DND-41 (cell line): ENCODE data around the gene LYZ.

ENCODE experiments used
- ATAC-seq: fragments of 200-7000 bp; cut with Tn5 transposase; 3 replicates; pipeline ENCODE4 v1.9.1; 2021; ENCODE audit warnings: low read depth; ENCODE audit not compliant: insufficient read depth
- DNase-seq: peaks from one replicate; pipeline ENCODE4 v3.0.0-alpha.2; 2020
- H2AFZ ChIP-seq: 2 replicates; pipeline ENCODE4 v1.6.0; 2012; ENCODE audit warnings: low read depth, low read length
- H3K27ac ChIP-seq: 2 replicates; pipeline ENCODE4 v1.5.1; 2012; ENCODE audit warnings: low read length, inconsistent platforms
- H3K27me3 ChIP-seq: fragments of 200-600 bp; sonication (generic); 2 replicates; pipeline ENCODE4 v1.6.0; 2012; ENCODE audit warnings: low read length, mild to moderate bottlenecking, inconsistent platforms; ENCODE audit not compliant: insufficient read depth, poor library complexity
- H3K36me3 ChIP-seq: 2 replicates; pipeline ENCODE4 v1.5.1; 2012; ENCODE audit warnings: low read length, inconsistent platforms; ENCODE audit not compliant: insufficient read depth
- H3K4me1 ChIP-seq: 2 replicates; pipeline ENCODE4 v1.5.1; 2012; ENCODE audit warnings: mild to moderate bottlenecking, low read length; ENCODE audit not compliant: insufficient read depth
- H3K4me2 ChIP-seq: 2 replicates; pipeline ENCODE4 v1.6.0; 2012; ENCODE audit warnings: mild to moderate bottlenecking, moderate library complexity, low read length, inconsistent platforms; ENCODE audit not compliant: insufficient read depth
- H3K4me3 ChIP-seq, 2 experiments: fragments of 200-600 bp in 1 of 2; shearing (Covaris generic) in 1 of 2; 2 replicates each; pipeline ENCODE4 v1.5.1; 2012 to 2016; ENCODE audit warnings: inconsistent platforms in 2 of 2, low read length in 2 of 2, mild to moderate bottlenecking in 2 of 2, low read depth in 1 of 2, moderate library complexity in 1 of 2
- H3K79me2 ChIP-seq: 2 replicates; pipeline ENCODE4 v1.6.0; 2012; ENCODE audit warnings: low read length, inconsistent platforms; ENCODE audit not compliant: insufficient read depth
- H3K9ac ChIP-seq: 2 replicates; pipeline ENCODE4 v1.6.0; 2012; ENCODE audit warnings: low read depth, mild to moderate bottlenecking, inconsistent platforms, low read length, moderate library complexity
- H3K9me3 ChIP-seq: 2 replicates; pipeline ENCODE4 v1.5.1; 2012; ENCODE audit warnings: low read length, moderate library complexity, mild to moderate bottlenecking, inconsistent platforms; ENCODE audit not compliant: insufficient read depth, severe bottlenecking
- H4K20me1 ChIP-seq: 2 replicates; pipeline ENCODE4 v1.6.0; 2012; ENCODE audit warnings: low read length; ENCODE audit not compliant: insufficient read depth
- CTCF ChIP-seq: IDR thresholded peaks from 2 replicates; pipeline ENCODE4 v1.5.1; 2012; ENCODE audit warnings: borderline replicate concordance, low read length, moderate library complexity, mild to moderate bottlenecking; ENCODE audit not compliant: poor library complexity, severe bottlenecking; ENCODE audit errors: extremely low read depth
- EZH2 ChIP-seq: IDR thresholded peaks from 3 replicates; pipeline ENCODE4 v1.6.1; 2012; ENCODE audit warnings: borderline replicate concordance, low read depth, mild to moderate bottlenecking, moderate library complexity, low read length, inconsistent platforms; ENCODE audit not compliant: severe bottlenecking

LYZ gene

GRCh38 chr12:69368171-69368570 is 20.0 kb downstream of the LYZ start:
- TF ChIP-seq CTCF, result no peak
- no peak for TF ChIP-seq EZH2
- H3K4me3 ChIP-seq, result no peak overlapping the region
- ATAC-seq (no peak), DNase-seq (no peak)
- H3K4me2 ChIP-seq, result no peak overlapping the region
- no peak overlapping the region for H2AFZ ChIP-seq
- H3K9me3 ChIP-seq, result no peaks in the 10 kb centered on the region
- peaks cover 19% of the 10 kb centered on the region; the same call in 1 of the 2 replicates for H4K20me1 ChIP-seq
- no peak overlapping the region for H3K9ac ChIP-seq
- H3K4me1 ChIP-seq, result peaks cover 10% of the 10 kb centered on the region
- H3K36me3 ChIP-seq, result peaks cover 94% of the 10 kb centered on the region
- H3K27me3 ChIP-seq, result no peaks in the 10 kb centered on the region
- H3K79me2 ChIP-seq, result peaks cover 98% of the 10 kb centered on the region
- no peak overlapping the region for H3K27ac ChIP-seq

GRCh38 chr12:69383074-69383473 is 34.9 kb downstream of the LYZ start:
- Histone ChIP-seq H3K4me1 (no peaks in the 10 kb centered on the region), H3K36me3 (peaks cover 85% of the 10 kb centered on the region), H4K20me1 (peaks cover 27% of the 10 kb centered on the region; the same call in 1 of the 2 replicates), H3K9me3 (no peaks in the 10 kb centered on the region), H3K4me2 (no peak overlapping the region), H3K4me3 (no peak overlapping the region), H2AFZ (no peak overlapping the region), H3K27me3 (no peaks in the 10 kb centered on the region), H3K9ac (no peak overlapping the region), H3K79me2 (peaks cover 63% of the 10 kb centered on the region), H3K27ac (no peak overlapping the region)
- no peak for DNase-seq
- TF ChIP-seq CTCF (no peak), EZH2 (no peak)
- no peak for ATAC-seq

GRCh38 chr12:69385038-69385437 is 36.9 kb downstream of the LYZ start:
- no peak for ATAC-seq
- Histone ChIP-seq H2AFZ (no peak overlapping the region), H3K9ac (no peak overlapping the region), H3K27ac (no peak overlapping the region), H3K9me3 (no peaks in the 10 kb centered on the region), H3K79me2 (peaks cover 53% of the 10 kb centered on the region), H3K4me3 (no peak overlapping the region), H3K4me1 (no peaks in the 10 kb centered on the region), H4K20me1 (peaks cover 23% of the 10 kb centered on the region; the same call in 1 of the 2 replicates), H3K27me3 (no peaks in the 10 kb centered on the region), H3K4me2 (no peak overlapping the region), H3K36me3 (peaks cover 84% of the 10 kb centered on the region)
- TF ChIP-seq CTCF (no peak), EZH2 (no peak)
- no peak for DNase-seq

GRCh38 chr12:69386921-69387320 is 38.7 kb downstream of the LYZ start:
- DNase-seq (no peak), ATAC-seq (no peak)
- Histone ChIP-seq H3K27me3 (no peaks in the 10 kb centered on the region), H3K4me1 (no peaks in the 10 kb centered on the region), H3K9ac (no peak overlapping the region), H3K9me3 (no peaks in the 10 kb centered on the region), H3K4me2 (no peak overlapping the region), H4K20me1 (peaks cover 21% of the 10 kb centered on the region; the same call in 1 of the 2 replicates), H3K4me3 (no peak overlapping the region), H2AFZ (no peak overlapping the region), H3K27ac (no peak overlapping the region), H3K79me2 (peaks cover 52% of the 10 kb centered on the region), H3K36me3 (peaks cover 91% of the 10 kb centered on the region)
- TF ChIP-seq CTCF (no peak), EZH2 (no peak)
